ENCODE measurements around the gene VCX2.
"Not testable (repeated sequence)": the region's sequence is repeated elsewhere in the genome, so short reads cannot be mapped to it uniquely, and the experiment has no call there.

VCX2 gene

DNA sequence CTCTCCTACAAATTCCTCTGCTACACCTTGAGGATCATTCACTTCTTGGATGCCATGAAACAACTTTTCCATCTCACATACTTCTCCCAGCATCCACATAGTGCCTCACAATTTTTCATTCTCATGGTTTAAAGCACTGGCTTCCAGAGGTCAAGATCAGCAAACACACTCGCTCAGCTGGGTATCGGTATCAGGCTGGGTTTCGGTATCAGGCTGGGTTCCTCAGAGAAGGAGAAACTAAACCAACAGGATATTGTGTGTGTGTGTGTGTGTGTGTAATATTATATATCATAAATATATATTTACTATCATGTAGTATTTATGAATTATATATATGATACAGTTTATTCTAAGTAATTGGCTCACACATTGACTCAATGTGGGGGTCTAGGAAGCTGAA, at the start of gene VCX2:
Gene VCX2 (minus strand): TSS at position 99 of the 400 bp plus-strand sequence. CDS start 624 bp downstream, outside the sequence.
- FAIRE-seq: not testable (repeated sequence)

DNA sequence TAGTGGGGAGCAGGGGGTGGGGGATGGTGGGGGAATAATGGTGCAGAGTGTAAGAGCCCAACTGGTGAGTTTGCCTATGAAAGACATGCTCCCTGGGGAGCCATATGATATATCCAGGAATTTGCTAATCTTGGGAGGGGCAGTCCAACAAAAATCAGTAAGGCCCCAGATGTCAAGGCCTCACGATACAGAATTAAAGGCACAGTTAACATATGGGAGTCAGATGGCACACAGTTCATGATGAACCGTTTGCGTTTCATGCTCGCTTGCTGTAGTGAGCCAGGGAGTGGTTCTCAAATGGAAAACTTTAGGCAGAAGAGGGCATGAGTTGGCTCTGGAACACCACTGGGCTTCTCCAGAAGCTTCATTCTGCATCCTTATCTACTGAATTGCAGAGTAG, 33.9 kb upstream of the VCX2 start:
- no peak for FAIRE-seq

DNA sequence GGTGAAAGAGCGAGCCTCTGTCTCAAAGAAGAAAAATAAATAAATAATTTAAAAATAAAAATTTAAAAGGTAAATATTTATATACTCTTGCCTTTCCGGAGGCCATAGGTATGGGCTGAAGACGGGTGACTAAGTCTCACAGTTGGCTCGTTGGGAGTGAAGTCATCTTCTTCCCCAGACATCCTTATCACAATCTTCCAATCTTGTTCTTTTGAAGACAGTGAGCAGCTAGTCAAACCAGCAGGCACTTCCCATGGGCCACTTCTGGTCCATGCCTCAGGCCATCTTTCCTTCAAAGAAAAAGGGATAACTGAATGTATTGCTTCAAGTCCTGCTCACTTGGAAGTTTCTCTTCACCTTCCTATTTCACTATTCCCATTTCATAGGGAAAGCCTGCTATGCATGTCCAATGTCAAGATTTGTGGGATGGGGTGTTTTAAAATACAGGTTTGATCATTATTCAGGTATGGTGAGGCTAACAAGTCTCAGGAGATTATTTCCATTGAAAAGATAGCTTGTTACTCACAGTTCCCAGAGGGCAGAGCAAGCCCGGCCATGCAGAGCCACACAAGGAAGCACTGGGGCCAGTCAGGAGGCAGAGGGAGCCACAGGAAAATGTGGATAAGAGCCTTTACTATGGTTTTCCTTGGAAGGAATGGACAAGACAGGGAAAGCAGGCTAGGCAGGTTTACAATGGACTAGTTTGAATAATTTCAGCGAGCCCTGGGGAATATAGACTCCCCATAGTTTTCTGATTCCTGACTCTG, 33.3 kb upstream of the VCX2 start:
- FAIRE-seq: no peak

DNA sequence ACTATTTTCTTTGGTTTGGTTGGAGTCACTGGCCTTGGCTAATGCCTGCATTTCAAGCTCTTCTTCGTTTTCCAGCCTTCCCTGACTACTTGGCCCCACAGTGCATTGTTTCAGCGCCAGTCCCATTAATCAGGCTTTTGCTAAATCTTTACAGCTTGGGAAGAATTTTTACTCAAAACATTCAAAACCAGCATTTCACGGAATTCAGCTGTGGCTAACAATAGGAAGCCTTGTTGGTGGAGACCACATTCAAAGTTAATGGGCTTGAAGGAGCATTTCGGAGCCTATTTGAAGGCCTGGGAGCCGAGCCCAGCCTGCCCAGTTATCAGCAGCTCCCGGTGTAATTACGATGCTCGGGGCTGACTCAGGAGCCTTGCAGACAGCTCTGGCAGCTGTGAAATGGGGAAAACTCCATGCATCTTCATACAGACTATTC, 30.8 kb upstream of the VCX2 start:
- FAIRE-seq: no peak

DNA sequence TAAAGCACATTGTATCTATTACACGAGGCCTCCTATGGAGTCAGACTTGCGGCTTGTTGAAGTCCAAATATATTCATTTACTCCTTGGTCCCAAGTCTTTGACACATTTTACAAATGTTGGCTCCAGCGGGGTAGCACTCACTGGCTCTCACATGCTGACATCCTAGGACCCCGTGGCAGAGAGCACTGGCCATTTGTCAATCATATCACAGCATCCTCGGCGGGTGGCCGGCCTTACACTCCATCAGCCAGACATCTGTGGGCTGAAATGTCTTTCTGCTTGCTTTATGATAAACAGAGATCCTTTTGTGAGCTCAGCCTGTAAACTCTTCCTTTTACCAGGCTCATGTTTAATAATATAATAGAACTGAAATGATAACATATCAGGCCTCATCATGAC, 25.7 kb upstream of the VCX2 start:
- no peak for FAIRE-seq

DNA sequence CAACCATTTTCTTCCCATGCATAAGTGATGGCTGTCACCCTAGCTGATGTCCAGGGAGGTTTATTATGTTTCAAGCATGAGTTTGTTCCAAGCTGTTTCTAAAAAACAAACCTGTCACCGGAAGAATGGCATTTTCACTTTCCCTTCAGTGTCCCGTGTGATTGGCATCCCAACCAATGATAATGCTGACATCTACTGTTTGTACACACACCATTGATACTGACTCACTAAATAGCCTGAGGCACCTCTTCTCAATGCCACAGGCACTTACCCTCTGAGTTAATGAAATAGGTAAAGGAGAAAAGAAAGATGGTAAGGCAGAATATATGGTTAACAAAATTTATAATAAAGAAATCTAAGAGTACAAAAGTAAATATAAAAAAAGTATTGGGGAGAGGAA, 23.1 kb upstream of the VCX2 start:
- no peak for FAIRE-seq

DNA sequence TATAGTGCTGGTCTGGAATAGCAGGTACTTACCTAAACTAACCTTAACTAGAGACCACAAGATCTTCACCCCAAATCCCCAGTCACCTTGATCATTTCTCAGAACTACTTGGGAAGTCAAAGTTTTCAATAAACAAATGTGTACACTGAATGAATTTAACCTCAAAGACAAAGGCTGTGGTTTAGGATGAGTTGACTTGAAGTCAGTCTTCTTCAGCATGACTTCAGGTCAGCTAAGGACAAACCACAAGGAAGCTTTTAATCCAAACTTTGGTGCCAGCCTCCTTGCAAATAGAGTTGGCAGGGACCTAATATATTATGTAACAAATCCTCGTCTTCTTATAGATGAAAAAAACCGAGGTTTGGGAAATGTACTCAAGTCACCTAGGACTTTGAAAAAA, 21.2 kb upstream of the VCX2 start:
- no peak for FAIRE-seq

DNA sequence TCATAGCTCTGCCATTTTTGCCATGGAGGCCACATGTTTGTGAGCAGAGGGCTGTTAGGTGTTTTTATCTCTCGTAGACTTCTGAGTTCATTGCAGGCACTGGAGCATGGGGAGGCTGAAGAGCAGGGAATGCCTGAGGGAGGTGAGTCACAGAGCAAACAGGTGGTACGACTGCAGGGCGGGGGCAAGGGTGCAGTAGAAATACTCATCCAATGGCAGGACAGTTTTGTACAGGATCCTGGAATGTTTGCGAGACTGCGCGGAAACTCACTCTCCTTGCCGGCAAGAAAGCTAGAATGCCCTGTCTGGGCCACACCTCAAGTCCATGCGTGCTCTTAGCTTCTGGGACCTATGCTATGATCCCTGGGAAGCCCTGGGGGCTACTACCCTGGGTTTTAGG, 20.0 kb upstream of the VCX2 start:
- no peak for FAIRE-seq

DNA sequence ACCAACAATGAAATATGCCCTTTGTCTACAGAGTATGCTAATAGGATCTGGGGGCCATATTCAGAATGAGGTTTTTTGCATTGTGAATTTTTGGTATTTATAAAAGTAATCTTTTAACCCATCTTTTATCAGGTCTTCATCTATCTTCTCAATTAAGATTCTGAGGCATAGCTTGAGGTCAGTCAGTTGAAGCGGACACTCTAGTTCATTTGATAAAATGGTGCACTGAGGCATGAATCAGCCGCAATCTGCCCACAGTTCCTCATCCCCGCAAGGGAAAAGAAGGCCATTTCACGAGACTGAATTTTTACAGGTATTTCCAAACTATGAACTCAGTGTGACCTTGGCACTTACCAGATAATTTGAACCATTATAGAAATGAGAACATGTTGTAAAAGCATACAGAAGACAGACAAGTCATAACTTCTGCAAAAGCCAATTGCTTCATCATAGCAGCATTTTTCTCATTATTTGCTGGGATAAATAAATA, 19.3 kb upstream of the VCX2 start:
- FAIRE-seq: no peak

DNA sequence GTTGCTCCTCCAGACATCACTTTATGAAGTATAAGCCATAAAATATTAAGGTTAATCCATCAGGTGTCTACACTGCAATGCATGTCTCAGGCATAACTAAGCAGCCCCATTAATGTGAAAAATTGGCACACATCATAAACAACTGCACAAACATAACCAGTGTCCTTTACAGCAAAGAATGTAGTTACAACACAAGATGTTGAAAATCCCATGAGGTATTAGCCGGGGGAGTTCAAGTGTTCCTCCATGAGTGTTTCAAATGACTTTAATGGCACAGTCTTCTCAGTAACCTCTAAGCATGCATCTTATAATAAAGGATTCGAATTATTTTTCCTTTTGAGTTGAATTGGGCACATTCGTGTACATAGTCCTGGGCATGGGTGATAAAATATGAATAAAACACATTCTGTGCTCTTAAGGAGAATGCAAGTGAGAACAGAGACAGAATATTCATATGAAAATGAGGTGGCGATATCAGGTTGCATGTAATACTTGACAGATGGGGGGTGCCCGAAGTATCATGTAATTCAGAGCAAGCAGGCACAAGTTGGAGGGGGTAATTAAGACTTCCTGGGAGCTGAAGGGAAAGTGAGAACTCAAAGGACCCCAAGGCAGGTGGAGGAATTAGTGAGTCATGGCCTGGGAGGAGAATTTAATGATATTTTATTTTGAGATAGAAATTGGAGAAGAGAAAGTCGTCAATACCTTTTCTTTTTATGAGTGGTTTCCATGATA, 18.2 kb upstream of the VCX2 start:
- FAIRE-seq: no peak

DNA sequence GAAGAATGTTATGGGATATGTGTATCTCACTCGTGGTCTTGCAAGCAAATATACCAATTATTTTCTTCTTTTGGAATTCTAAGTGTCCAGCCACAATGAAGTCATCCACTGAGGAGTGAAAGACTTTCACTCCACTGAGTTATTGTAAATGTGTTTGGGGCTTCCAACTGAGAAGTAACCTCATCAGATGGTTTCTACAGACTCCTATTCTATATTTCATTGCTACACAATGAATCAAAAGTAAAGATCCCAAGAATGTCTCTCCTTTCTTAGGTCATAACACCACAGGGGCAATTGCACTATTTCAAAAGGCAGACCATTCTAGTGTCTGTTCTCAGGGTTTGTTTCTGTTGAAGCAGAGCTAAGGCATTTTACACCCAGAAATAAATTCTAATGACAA, 12.3 kb upstream of the VCX2 start:
- no peak for FAIRE-seq

DNA sequence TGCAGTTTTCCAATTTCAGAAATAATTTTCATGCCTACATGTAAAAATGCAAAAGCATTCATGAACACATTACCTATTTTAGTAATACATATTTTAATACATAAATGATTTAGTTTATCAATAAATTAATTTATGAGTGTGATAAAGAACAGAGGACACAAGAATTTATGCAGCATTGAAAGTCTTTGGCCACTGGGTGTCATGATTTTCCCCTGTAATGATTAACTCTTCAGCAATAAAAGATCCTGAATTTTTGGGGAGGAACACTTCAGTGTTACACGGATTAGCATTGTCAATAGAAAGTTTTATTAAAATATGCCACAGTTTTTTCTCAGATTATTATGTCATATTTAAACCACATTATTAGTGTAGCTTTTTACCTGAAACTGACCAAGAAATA, 8.6 kb upstream of the VCX2 start:
- FAIRE-seq: peak; percentile 54

DNA sequence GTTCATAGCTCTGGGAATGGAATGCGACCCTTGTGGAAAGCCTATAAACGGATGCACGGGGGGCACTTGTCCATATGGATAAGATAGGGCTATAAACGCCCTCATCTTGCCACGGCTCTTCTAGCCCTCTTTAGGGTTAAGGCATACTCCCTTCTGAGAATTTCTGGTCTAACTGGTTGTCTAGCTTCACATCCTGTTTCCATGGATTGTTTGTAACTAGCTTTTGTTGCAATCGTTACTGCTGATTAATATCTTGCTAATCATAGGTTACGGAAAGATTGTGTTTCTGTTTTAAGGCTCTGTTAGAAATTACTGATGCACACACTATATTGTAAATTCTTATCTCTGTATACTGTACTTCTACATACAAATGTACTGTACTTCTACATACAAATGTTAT, 17.1 kb downstream of the VCX2 start:
- FAIRE-seq: not testable (repeated sequence)

DNA sequence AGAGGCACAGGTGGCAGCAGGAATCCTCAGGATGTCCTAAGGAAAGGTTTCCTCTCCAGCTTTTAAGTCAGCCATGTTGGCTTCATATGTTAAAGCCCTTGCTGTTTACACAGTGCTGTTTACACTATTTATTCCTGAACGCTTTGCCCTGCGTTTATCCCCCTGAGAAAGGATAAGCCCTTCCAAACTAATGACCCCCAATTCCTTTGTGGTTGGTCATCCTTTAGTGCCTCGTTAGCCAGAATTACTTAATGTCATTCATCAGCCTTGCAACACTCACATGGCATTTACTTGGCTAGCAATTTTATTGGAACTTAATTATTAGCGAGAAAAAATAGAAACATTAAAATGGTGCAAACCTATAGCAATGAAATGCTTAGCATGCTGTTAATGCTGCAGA, 23.8 kb downstream of the VCX2 start:
- no peak for FAIRE-seq

DNA sequence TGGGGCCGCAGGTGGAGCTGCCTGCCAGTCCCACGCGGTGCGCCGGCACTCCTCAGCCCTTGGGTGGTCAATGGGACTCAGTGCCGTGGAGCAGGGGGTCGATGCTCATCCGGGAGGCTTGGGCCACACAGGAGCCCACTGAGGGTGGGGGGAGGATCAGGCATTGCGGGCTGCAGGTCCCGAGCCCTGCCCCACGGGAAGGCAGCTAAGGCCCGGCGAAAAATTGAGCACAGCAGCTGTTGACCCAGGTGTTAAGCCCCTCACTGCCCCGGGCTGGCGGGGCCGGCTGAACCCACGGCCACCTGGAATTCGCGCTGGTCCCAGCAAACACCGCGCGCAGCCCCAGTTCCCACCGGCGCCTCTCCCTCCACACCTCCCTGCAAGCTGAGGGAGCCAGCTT, 26.1 kb downstream of the VCX2 start:
- no peak for FAIRE-seq

DNA sequence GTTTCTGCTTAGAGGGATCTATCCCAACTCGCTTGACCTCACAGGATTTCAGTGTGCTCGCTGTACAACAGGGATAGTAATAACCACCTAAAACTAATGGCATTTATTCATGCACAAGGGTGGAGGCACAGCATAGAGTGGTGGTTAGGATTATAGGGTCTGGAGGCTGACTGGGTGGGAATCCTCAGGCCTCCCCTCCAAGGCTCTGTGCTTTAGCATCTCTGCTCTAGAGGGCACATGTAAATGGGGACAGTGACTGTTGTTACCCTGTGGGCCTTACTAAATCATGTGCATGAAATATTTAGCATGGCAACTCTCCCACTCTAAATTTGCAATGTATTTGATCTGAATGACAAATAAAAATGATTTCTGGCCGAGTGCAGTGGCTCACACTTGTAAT, 29.2 kb downstream of the VCX2 start:
- FAIRE-seq: no peak

DNA sequence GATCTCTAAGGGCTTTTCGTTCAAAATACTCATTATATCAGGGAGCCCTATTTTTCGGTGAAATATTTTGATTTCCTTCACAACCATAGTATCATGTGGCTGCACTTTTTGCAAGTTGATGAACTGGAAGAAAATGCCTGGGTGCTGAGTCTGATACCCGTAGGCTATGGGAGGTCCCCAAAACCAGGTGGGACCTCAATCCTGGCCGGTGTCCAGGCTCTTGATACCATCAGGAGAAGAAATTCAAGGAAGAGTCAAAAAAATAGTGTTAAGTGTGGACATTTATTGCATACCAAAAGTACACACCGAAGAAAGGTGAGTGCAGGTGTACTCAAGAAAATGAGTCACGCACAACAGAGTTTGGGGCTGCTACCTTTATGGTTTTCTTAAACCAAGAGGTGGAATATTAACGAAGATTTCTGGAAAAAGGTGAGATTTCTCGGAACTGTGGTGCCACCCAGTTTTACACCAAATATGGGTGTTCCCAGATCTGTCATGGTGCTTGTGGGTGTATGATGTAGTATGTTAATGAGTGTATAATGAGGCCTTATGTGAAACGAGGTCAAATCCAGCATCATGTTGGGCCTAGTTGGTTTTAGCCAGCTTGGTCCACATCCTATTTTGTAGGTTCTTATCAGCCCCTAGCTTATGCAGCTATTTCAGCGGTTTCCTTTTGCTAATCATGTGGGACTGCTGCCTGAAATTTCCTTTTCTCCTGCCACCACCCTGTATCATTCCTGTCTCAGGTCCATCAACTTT, 29.9 kb downstream of the VCX2 start:
- no peak for FAIRE-seq

DNA sequence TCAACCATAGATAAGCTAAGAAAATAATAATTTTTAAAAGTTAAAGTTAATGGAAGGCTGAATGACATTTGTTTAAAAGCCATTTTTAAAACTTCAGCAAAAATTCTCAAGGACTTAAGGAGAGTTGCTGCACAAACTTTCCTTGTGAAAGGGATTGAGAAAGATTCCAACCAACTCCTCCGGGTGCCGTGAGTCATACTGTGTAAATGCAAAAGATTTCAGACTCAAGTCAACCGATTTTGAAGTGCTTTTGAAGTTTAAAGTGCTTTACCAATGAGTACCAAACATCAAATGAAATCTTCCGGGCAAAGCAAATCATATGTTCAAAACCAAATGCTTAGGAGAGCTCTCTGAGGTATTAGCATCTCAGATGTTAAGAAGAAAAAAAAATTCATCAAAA, 31.4 kb downstream of the VCX2 start:
- FAIRE-seq: no peak

DNA sequence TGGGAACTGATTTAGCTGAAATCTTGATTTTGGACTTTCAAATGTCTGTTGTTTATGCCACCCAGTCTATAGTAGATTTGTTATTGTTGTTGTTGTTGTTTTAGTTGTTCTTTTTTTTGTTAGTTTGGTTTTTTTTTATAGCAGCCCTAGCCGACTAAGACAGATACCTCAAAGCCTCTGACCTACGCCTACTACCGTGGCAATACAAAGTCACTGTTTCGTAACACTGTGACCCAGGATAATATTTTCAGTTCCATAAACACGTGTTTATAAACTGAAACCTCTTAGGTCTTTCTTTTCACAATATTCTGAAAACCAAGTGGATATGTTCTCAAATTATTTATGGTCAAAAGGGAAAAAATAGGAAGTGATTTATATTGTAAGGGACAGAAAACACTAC, 32.8 kb downstream of the VCX2 start:
- no peak for FAIRE-seq

DNA sequence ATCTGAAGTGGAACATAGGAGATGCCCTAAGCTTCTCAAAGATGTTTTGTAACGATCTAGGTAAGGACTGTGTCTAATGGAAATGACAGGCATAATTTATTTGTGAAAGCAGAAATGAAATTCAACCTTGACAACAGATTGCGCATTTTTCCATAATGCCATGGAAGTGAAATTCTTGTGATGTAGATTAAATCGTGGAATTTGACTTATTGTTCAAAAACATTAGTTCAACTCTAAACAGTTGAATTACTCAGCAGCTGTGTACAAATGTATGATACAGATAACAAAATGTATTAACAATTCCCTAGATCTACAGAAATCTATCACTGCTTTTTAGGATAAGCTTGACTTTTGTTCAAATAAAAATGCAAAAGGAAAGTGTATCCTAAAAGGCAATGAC, 44.4 kb downstream of the VCX2 start:
- FAIRE-seq: no peak

DNA sequence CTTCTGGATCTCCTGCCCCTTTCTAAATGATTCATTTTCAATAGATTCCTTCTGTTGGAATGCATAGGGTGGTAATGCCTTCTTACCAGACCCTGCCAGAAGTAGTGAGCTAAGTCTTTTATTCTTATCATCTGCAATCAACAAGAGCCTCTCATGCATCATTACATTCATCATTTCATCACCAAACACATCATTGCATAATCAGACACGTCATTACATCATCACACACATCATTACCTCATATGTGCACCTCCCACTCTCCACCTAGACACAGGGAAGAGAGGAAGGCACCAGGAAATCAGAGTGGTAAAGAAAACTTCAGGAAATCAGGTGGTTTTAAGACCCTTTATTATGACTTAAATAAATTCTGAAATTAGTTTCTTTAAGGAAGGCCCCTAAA, 45.0 kb downstream of the VCX2 start:
- FAIRE-seq: no peak

DNA sequence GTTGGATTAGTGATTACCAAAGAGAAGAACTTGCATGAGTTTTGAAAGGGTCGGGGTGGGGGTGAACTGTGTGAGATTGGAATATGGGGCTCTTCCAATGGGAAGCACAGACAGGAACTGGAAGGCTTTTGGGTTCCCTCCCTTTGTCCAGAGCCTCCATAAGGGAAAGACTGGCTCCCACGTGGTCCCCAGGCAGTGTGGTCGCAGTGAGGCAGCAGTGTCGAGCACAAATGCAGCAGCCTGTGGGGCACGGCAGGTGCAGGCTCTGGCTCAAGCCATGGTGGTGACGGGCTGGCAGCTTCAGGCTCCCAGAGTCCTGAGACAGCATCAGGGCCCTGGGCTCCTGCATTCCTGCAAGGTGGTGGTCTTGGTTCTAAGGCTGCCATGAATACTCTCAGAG, 45.5 kb downstream of the VCX2 start:
- FAIRE-seq: no peak

DNA sequence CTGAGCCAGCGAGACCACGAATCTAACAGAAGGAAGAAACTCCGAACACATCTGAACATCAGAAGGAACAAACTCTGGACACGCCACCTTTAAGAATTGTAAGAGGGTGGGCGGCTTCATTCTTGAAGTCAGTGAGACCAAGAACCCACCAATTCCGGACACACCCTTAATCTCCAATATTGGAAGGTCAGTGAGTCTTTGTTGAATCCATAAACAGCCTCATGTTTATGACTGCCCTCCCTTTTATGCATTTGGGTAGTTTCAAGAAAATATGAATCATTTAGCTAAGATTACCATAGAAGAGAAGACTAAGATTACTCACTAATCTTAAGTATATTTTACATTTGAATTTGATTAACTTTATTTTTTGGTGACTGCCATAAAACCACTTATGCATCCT, 48.5 kb downstream of the VCX2 start:
- FAIRE-seq: no peak

DNA sequence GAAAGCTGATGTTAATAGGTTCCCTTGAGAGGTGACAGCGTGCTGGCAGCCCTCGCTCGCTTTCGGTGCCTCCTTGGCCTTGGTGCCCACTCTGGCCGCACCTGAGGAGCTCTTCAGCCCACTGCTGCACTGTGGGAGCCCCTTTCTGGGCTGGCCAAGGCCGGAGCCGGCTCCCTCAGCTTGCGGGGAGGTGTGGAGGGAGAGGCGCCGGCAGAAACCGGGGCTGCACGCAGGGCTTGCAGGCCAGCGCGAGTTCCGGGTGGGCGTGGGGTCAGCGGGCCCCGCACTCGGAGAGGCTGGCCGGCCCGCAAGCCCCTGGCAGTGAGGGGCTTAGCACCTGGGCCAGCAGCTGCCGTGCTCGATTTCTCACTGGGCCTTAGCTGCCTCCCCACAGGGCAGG, 49.7 kb downstream of the VCX2 start:
- not testable (repeated sequence) for FAIRE-seq

Data from A204.1 (cell line).